Measurements from ENCODE around the gene POLD4.

DNA sequence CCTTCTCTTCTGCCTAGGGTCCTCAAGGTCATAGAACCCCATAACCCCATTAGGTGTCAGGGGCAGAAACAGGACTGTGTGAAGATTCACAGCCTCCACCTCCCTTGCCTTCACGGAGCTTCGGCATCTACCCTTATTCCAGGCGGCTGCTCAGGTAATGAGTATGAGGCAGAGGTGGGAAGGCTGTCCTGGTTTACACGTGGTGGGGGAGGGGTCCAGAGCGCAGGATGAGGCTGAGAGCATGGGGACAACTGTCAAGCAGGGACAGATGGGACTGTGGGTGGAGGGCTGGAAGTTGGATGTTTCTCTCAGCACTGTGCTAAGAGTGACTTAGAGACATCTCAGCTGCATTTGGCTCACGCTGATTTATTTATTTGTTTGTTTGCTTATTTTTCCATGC lies 34.2 kb upstream of the POLD4 start:
- TF ChIP-seq, protein P1, sequence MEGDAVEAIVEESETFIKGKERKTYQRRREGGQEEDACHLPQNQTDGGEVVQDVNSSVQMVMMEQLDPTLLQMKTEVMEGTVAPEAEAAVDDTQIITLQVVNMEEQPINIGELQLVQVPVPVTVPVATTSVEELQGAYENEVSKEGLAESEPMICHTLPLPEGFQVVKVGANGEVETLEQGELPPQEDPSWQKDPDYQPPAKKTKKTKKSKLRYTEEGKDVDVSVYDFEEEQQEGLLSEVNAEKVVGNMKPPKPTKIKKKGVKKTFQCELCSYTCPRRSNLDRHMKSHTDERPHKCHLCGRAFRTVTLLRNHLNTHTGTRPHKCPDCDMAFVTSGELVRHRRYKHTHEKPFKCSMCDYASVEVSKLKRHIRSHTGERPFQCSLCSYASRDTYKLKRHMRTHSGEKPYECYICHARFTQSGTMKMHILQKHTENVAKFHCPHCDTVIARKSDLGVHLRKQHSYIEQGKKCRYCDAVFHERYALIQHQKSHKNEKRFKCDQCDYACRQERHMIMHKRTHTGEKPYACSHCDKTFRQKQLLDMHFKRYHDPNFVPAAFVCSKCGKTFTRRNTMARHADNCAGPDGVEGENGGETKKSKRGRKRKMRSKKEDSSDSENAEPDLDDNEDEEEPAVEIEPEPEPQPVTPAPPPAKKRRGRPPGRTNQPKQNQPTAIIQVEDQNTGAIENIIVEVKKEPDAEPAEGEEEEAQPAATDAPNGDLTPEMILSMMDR (conservative IDR thresholded peaks at IDR 0.05 in 1 of 2, IDR thresholded peaks at IDR 0.05 in 1 of 2; ENCODE audit: low read depth in 1 of 2, low read length in 2 of 2): no peak
- TF ChIP-seq EZH2 (IDR thresholded peaks at IDR 0.05; ENCODE audit: low read length, missing control alignments): no peak
